HepG2 (cell line): ENCODE data around the gene FBXO7.

ENCODE experiments used
- BRF2 ChIP-seq: sonication (generic); formaldehyde crosslinking; IDR thresholded peaks from 2 replicates; pipeline ENCODE4 v1.8.1; 2022; ENCODE audit warnings: mild to moderate bottlenecking, missing genetic modification reagents
- CTCF ChIP-seq: sonication (generic); formaldehyde crosslinking; IDR thresholded peaks from 2 replicates; pipeline ENCODE4 v1.5.0; 2020; ENCODE audit warnings: mild to moderate bottlenecking, missing genetic modification reagents, moderate library complexity
- EZH2 ChIP-seq: conservative IDR thresholded peaks from 2 replicates; pipeline ENCODE4 v1.6.1; 2012; ENCODE audit warnings: mild to moderate bottlenecking, low read depth, low read length, moderate library complexity
- HNRNPL ChIP-seq: fragments of 200-400 bp; formaldehyde crosslinking; IDR thresholded peaks from 2 replicates; pipeline ENCODE4 v1.6.1; 2017; ENCODE audit warnings: mild to moderate bottlenecking, low read depth, low read length
- POLR2A ChIP-seq, 2 experiments: IDR thresholded peaks; 2 replicates each; pipeline ENCODE4 v1.6.1; 2011; ENCODE audit warnings: low read depth in 2 of 2, low read length in 2 of 2, mild to moderate bottlenecking in 1 of 2, moderate library complexity in 1 of 2; ENCODE audit not compliant: insufficient read depth in 1 of 2
- POLR2AphosphoS5 ChIP-seq: IDR thresholded peaks from 2 replicates; pipeline ENCODE4 v1.6.1; 2012; ENCODE audit warnings: low read depth, low read length
- ZNF101 ChIP-seq: sonication (generic); formaldehyde crosslinking; IDR thresholded peaks from 2 replicates; pipeline ENCODE4 v1.4.0; 2020; ENCODE audit warnings: mild to moderate bottlenecking, low read depth, missing genetic modification reagents, borderline replicate concordance
- ZNF274 ChIP-seq: sonication (generic); formaldehyde crosslinking; IDR thresholded peaks from 2 replicates; pipeline ENCODE4 v1.5.1; 2020; ENCODE audit warnings: mild to moderate bottlenecking, missing genetic modification reagents

- TF ChIP-seq POLR2A (IDR thresholded peaks at IDR 0.05; ENCODE audit: insufficient read depth in 1 of 2, low read depth in 2 of 2, low read length in 2 of 2): no peak
- TF ChIP-seq HNRNPL: no peak
- TF ChIP-seq CTCF (CRISPR knock-in tag): no peak
- no peak for TF ChIP-seq BRF2 (CRISPR knock-in tag)
- no peak for TF ChIP-seq ZNF274 (CRISPR knock-in tag)
- no peak for TF ChIP-seq EZH2
- no peak for TF ChIP-seq POLR2AphosphoS5
- no peak for TF ChIP-seq ZNF101 (CRISPR knock-in tag)
Observed at GRCh38 chr22:32528316-32528715, 53.7 kb downstream of the FBXO7 start.
